ENCODE results near the gene HPCAL1. TPM values are rescaled to one million over a fixed set of nuclear protein-coding genes. Genes with fewer than 3 reads are reported as not detected.
A peak's percentile ranks its signal among the peaks of the same experiment; 100 is the strongest.

Gene HPCAL1
- polyA plus RNA-seq, 1 donor from 2014 or later = 63.4 TPM

GRCh38 chr2:10356439-10356811 lies 53.7 kb downstream of the HPCAL1 start:
- H3K36me3 ChIP-seq (ENCODE audit: insufficient read depth, low read length) = no peaks in the 10 kb centered on the region
- no peaks in the 10 kb centered on the region for H4K20me1 ChIP-seq (ENCODE audit: insufficient read depth)
- no peak overlapping the region for H3K9ac ChIP-seq (ENCODE audit: low read length)
- no peaks in the 10 kb centered on the region for H3K9me3 ChIP-seq (ENCODE audit: low read length)
- no peak overlapping the region for H3K4me2 ChIP-seq (ENCODE audit: low read length)
- H3F3A ChIP-seq (ENCODE audit: insufficient read depth, low read length, poor library complexity, severe bottlenecking) = no peaks in the 10 kb centered on the region
- no peak overlapping the region for H3K27ac ChIP-seq (ENCODE audit: low read length)
- no peaks in the 10 kb centered on the region for H3K27me3 ChIP-seq (ENCODE audit: insufficient read depth, low read depth, low read length)
- no peaks in the 10 kb centered on the region for H3K9me2 ChIP-seq (ENCODE audit: insufficient read depth, low read length)
- H3K79me2 ChIP-seq (replicated peaks; ENCODE audit: insufficient read depth, low read length) = no peaks in the 10 kb centered on the region
- H2AFZ ChIP-seq (ENCODE audit: low read depth, low read length) = no peak overlapping the region
- no peak for TF ChIP-seq REST (IDR thresholded peaks at IDR 0.05; ENCODE audit: borderline replicate concordance)
- TF ChIP-seq EP300 (conservative IDR thresholded peaks at IDR 0.05; ENCODE audit: poor library complexity, severe bottlenecking) = no peak
- no peak for TF ChIP-seq MXI1 (conservative IDR thresholded peaks at IDR 0.05; ENCODE audit: poor library complexity, severe bottlenecking)
- no peak for TF ChIP-seq TAF1 (IDR thresholded peaks at IDR 0.05; ENCODE audit: low read depth)
- TF ChIP-seq POLR2AphosphoS5 (IDR thresholded peaks at IDR 0.05) = no peak
- no peak overlapping the region for H3K4me3 ChIP-seq (ENCODE audit: low read length)

GRCh38 chr2:10357193-10358169 lies 54.8 kb downstream of the HPCAL1 start:
- Histone ChIP-seq H4K20me1 (ENCODE audit: insufficient read depth) (no peaks in the 10 kb centered on the region), H3K27ac (ENCODE audit: low read length) (no peak overlapping the region)
- TF ChIP-seq MXI1 (conservative IDR thresholded peaks at IDR 0.05; ENCODE audit: poor library complexity, severe bottlenecking) (no peak), POLR2AphosphoS5 (IDR thresholded peaks at IDR 0.05) (no peak), EZH2 (IDR thresholded peaks at IDR 0.05; ENCODE audit: borderline replicate concordance, insufficient read depth, low read length, poor library complexity, severe bottlenecking) (no peak), EP300 (conservative IDR thresholded peaks at IDR 0.05; ENCODE audit: poor library complexity, severe bottlenecking) (no peak), TAF1 (IDR thresholded peaks at IDR 0.05; ENCODE audit: low read depth) (no peak), RAD21 (conservative IDR thresholded peaks at IDR 0.05) (no peak), REST (IDR thresholded peaks at IDR 0.05; ENCODE audit: borderline replicate concordance) (no peak), SMC3 (conservative IDR thresholded peaks at IDR 0.05; ENCODE audit: poor library complexity) (no peak)
- TF ChIP-seq, protein P1, sequence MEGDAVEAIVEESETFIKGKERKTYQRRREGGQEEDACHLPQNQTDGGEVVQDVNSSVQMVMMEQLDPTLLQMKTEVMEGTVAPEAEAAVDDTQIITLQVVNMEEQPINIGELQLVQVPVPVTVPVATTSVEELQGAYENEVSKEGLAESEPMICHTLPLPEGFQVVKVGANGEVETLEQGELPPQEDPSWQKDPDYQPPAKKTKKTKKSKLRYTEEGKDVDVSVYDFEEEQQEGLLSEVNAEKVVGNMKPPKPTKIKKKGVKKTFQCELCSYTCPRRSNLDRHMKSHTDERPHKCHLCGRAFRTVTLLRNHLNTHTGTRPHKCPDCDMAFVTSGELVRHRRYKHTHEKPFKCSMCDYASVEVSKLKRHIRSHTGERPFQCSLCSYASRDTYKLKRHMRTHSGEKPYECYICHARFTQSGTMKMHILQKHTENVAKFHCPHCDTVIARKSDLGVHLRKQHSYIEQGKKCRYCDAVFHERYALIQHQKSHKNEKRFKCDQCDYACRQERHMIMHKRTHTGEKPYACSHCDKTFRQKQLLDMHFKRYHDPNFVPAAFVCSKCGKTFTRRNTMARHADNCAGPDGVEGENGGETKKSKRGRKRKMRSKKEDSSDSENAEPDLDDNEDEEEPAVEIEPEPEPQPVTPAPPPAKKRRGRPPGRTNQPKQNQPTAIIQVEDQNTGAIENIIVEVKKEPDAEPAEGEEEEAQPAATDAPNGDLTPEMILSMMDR (IDR thresholded peaks at IDR 0.05; ENCODE audit: poor library complexity, severe bottlenecking) = no peak

More at GRCh38 chr2:10357193-10358169, 54.8 kb downstream of the HPCAL1 start:
- no peaks in the 10 kb centered on the region for H3K27me3 ChIP-seq (ENCODE audit: insufficient read depth, low read depth, low read length)
- no peak overlapping the region for H3K4me3 ChIP-seq (ENCODE audit: low read length)
- no peak overlapping the region for H3K4me2 ChIP-seq (ENCODE audit: low read length)
- H3K36me3 ChIP-seq (ENCODE audit: insufficient read depth, low read length) = no peaks in the 10 kb centered on the region
- no peaks in the 10 kb centered on the region for H3F3A ChIP-seq (ENCODE audit: insufficient read depth, low read length, poor library complexity, severe bottlenecking)
- no peaks in the 10 kb centered on the region for H3K79me2 ChIP-seq (replicated peaks; ENCODE audit: insufficient read depth, low read length)
- no peaks in the 10 kb centered on the region for H3K9me2 ChIP-seq (ENCODE audit: insufficient read depth, low read length)
- peak overlapping the region; percentile 46 for H3K9ac ChIP-seq (ENCODE audit: low read length)
- H3K9me3 ChIP-seq (ENCODE audit: low read length) = no peaks in the 10 kb centered on the region
- no peak overlapping the region for H2AFZ ChIP-seq (ENCODE audit: low read depth, low read length)
